Measurements from ENCODE around the gene SON. TPM values are rescaled to one million over a fixed set of nuclear protein-coding genes. Genes with fewer than 3 reads are reported as not detected.

Gene SON
- total RNA-seq, 1 donor from 2014 or later: 301 TPM

- DNase-seq (ENCODE audit: low read depth): no peak
These were observed 779 bp downstream of the SON start for GRCh38 chr21:33543505-33544129.

- DNase-seq (ENCODE audit: low read depth): no peak
These were observed 1.8 kb downstream of the SON start for GRCh38 chr21:33544451-33545195.

- no peak for DNase-seq (ENCODE audit: low read depth)
These were observed 3.2 kb downstream of the SON start for GRCh38 chr21:33546086-33546485.

GRCh38 chr21:33549848-33550771 is 7.3 kb downstream of the SON start:
- no peak for DNase-seq (ENCODE audit: low read depth)

- DNase-seq (ENCODE audit: low read depth): no peak
These were observed 8.2 kb downstream of the SON start for GRCh38 chr21:33550772-33551660.

- no peak for DNase-seq (ENCODE audit: low read depth)
These were observed 8.8 kb downstream of the SON start for GRCh38 chr21:33551664-33552063.

- no peak for DNase-seq (ENCODE audit: low read depth)
These were observed 9.5 kb downstream of the SON start for GRCh38 chr21:33552093-33552998.

GRCh38 chr21:33552999-33553598 is 10.3 kb downstream of the SON start:
- DNase-seq (ENCODE audit: low read depth): no peak

GRCh38 chr21:33554236-33554981 is 11.6 kb downstream of the SON start:
- DNase-seq (ENCODE audit: low read depth): no peak

- DNase-seq (ENCODE audit: low read depth): no peak
These were observed 12.1 kb downstream of the SON start for GRCh38 chr21:33554982-33555344.

- DNase-seq (ENCODE audit: low read depth): no peak
These were observed 14.6 kb downstream of the SON start for GRCh38 chr21:33557447-33557846.

GRCh38 chr21:33558777-33559421 is 16.1 kb downstream of the SON start:
- DNase-seq (ENCODE audit: low read depth): no peak

- DNase-seq (ENCODE audit: low read depth): no peak
These were observed 17.0 kb downstream of the SON start for GRCh38 chr21:33559813-33560212.

GRCh38 chr21:33560965-33561364 is 18.1 kb downstream of the SON start:
- no peak for DNase-seq (ENCODE audit: low read depth)

GRCh38 chr21:33561373-33561772 is 18.5 kb downstream of the SON start:
- DNase-seq (ENCODE audit: low read depth): no peak

GRCh38 chr21:33562389-33562788 is 19.6 kb downstream of the SON start:
- DNase-seq (ENCODE audit: low read depth): no peak

GRCh38 chr21:33566514-33566913 is 23.7 kb downstream of the SON start:
- DNase-seq (ENCODE audit: low read depth): no peak

- no peak for DNase-seq (ENCODE audit: low read depth)
These were observed 25.1 kb downstream of the SON start for GRCh38 chr21:33567914-33568313.

GRCh38 chr21:33568448-33568847 is 25.6 kb downstream of the SON start:
- no peak for DNase-seq (ENCODE audit: low read depth)
